Mesothelial cell of epicardium (in vitro differentiated cells): Measurements from ENCODE around the gene IPO4. TPM values are rescaled to one million over a fixed set of nuclear protein-coding genes. Genes with fewer than 3 reads are reported as not detected.
A peak's percentile ranks its signal among the peaks of the same experiment; 100 is the strongest.

Experiments used
- DNase-seq, 2 experiments: peaks; one replicate each; pipeline ENCODE4 v3.0.0; 2021; ENCODE audit warnings: low spot score in 2 of 2; ENCODE audit not compliant: unreplicated experiment in 2 of 2
- H3K27ac Mint-ChIP-seq: 2 replicates; pipeline ENCODE4 v1.8.0; 2021; ENCODE audit warnings: mixed read lengths
- H3K27me3 Mint-ChIP-seq: 2 replicates; pipeline ENCODE4 v1.8.0; 2021; ENCODE audit warnings: low read depth, mixed read lengths
- H3K36me3 Mint-ChIP-seq: 2 replicates; pipeline ENCODE4 v1.8.0; 2021; ENCODE audit warnings: mixed read lengths
- H3K4me1 Mint-ChIP-seq: 2 replicates; pipeline ENCODE4 v1.8.0; 2021; ENCODE audit warnings: mixed read lengths
- H3K4me3 Mint-ChIP-seq: 2 replicates; pipeline ENCODE4 v1.8.0; 2021; ENCODE audit warnings: mild to moderate bottlenecking, moderate library complexity, mixed read lengths
- H3K9me3 Mint-ChIP-seq: 2 replicates; pipeline ENCODE4 v1.8.0; 2021; ENCODE audit warnings: mixed read lengths
- CTCF ChIP-seq: fragments of 200-600 bp; sonication (generic); IDR thresholded peaks from one replicate; pipeline ENCODE4 v1.5.0; 2021; ENCODE audit warnings: antibody characterized with exemption; ENCODE audit not compliant: unreplicated experiment
- total RNA-seq: library from RNA; stranded (reverse); gene quantifications from 3 replicates; pipeline ENCODE4 v1.2.1, GENCODE V29; 2021

Gene IPO4
- total RNA-seq, 1 donor from 2014 or later: 43.2 TPM

GRCh38 chr14:24146978-24147760, 41.4 kb downstream of the IPO4 start, which contains the start of gene RNF31:
RNF31 (plus strand) TSS chr14:24147498; CDS start chr14:24147699, 201 bp downstream.
- no peak for TF ChIP-seq CTCF
- H3K36me3 Mint-ChIP-seq: peaks cover 19% of the 10 kb centered on the region
- H3K9me3 Mint-ChIP-seq: no peaks in the 10 kb centered on the region
- H3K4me1 Mint-ChIP-seq: peaks cover 36% of the 10 kb centered on the region
- H3K27ac Mint-ChIP-seq: peak within 1 kb of the TSS; percentile 99
- H3K4me3 Mint-ChIP-seq: peak within 1 kb of the TSS; percentile 99
- no peaks in the 10 kb centered on the region for H3K27me3 Mint-ChIP-seq
- DNase-seq: peak; percentile 93 to 94

GRCh38 chr14:24146453-24146977, 42.1 kb downstream of the IPO4 start, which contains the start of gene PSME2:
PSME2 (minus strand) TSS chr14:24146610; CDS start chr14:24146581, 29 bp downstream.
- Mint-ChIP-seq H3K36me3 (peaks cover 15% of the 10 kb centered on the region), H3K4me3 (peak within 1 kb of the TSS; percentile 99), H3K4me1 (peaks cover 41% of the 10 kb centered on the region), H3K27ac (peak within 1 kb of the TSS; percentile 99), H3K27me3 (no peaks in the 10 kb centered on the region), H3K9me3 (no peaks in the 10 kb centered on the region)
- peak; percentile 86 to 90 for DNase-seq
- TF ChIP-seq CTCF: no peak

GRCh38 chr14:24145690-24146452, 42.7 kb downstream of the IPO4 start:
- peaks cover 12% of the 10 kb centered on the region for H3K36me3 Mint-ChIP-seq
- no peak for TF ChIP-seq CTCF
- no peak for DNase-seq
- peak overlapping the region; percentile 99 for H3K4me3 Mint-ChIP-seq
- H3K4me1 Mint-ChIP-seq: peaks cover 41% of the 10 kb centered on the region
- H3K27me3 Mint-ChIP-seq: no peaks in the 10 kb centered on the region
- no peaks in the 10 kb centered on the region for H3K9me3 Mint-ChIP-seq
- H3K27ac Mint-ChIP-seq: peak overlapping the region; percentile 99

- Mint-ChIP-seq H3K36me3 (peaks cover 6% of the 10 kb centered on the region), H3K27ac (peak overlapping the region; percentile 99), H3K4me3 (peak overlapping the region; percentile 99), H3K4me1 (peaks cover 41% of the 10 kb centered on the region), H3K9me3 (no peaks in the 10 kb centered on the region), H3K27me3 (no peaks in the 10 kb centered on the region)
- no peak for TF ChIP-seq CTCF
- DNase-seq: no peak
Measured at GRCh38 chr14:24145219-24145618, 43.4 kb downstream of the IPO4 start.

GRCh38 chr14:24144451-24144850, 44.2 kb downstream of the IPO4 start:
- H3K27me3 Mint-ChIP-seq: no peaks in the 10 kb centered on the region
- no peak for DNase-seq
- H3K27ac Mint-ChIP-seq: no peak overlapping the region
- TF ChIP-seq CTCF: no peak
- no peak overlapping the region for H3K4me3 Mint-ChIP-seq
- H3K36me3 Mint-ChIP-seq: peaks cover 3% of the 10 kb centered on the region
- no peaks in the 10 kb centered on the region for H3K9me3 Mint-ChIP-seq
- H3K4me1 Mint-ChIP-seq: peaks cover 46% of the 10 kb centered on the region
